Sigmoid colon (tissue), 7 donors: ENCODE measurements around the gene ZNF329. TPM values are rescaled to one million over a fixed set of nuclear protein-coding genes. Genes with fewer than 3 reads are reported as not detected.

Experiments
- DNase-seq: peaks from one replicate; pipeline ENCODE4 v3.0.0-alpha.2; 2019
- H3K27ac ChIP-seq, 4 donors: fragments of 200-600 bp; sonication (generic); one replicate each; pipeline ENCODE4 v1.5.1; 2016 to 2019; ENCODE audit warnings: mild to moderate bottlenecking in 1 of 4
- H3K27me3 ChIP-seq, 3 donors: fragments of 200-600 bp; sonication (generic); one replicate each; pipeline ENCODE4 v1.5.1; 2019; ENCODE audit warnings: mild to moderate bottlenecking in 1 of 3
- H3K36me3 ChIP-seq, 4 donors: fragments of 200-600 bp; sonication (generic); one replicate each; pipeline ENCODE4 v1.5.1; 2016 to 2019
- H3K4me1 ChIP-seq, 4 donors: fragments of 200-600 bp; sonication (generic); one replicate each; pipeline ENCODE4 v1.5.1; 2017 to 2019
- H3K4me3 ChIP-seq, 4 donors: fragments of 200-600 bp; sonication (generic); one replicate each; pipeline ENCODE4 v1.5.1; 2017 to 2019; ENCODE audit warnings: mild to moderate bottlenecking in 2 of 4, moderate library complexity in 1 of 4
- H3K9me3 ChIP-seq, 4 donors: fragments of 200-600 bp in 3 of 4; sonication (generic) in 3 of 4; one replicate each; pipeline versions ENCODE4 v1.5.1 to v1.6.1; 2013 to 2019
- CTCF ChIP-seq, 4 experiments: fragments of 450-650 bp in 3 of 4; fragments of 200-600 bp in 1 of 4; IDR thresholded peaks; one replicate each; pipeline ENCODE4 v1.5.1; 2016 to 2019; ENCODE audit warnings: antibody characterized with exemption in 4 of 4, mild to moderate bottlenecking in 3 of 4, moderate library complexity in 2 of 4
- EP300 ChIP-seq, 4 donors: sonication (generic); formaldehyde crosslinking; IDR thresholded peaks; one replicate each; pipeline ENCODE4 v1.6.1; 2017; ENCODE audit warnings: antibody characterized with exemption in 4 of 4
- POLR2A ChIP-seq, 2 donors: fragments of 450-650 bp; IDR thresholded peaks; one replicate each; pipeline ENCODE4 v1.6.1; 2016; ENCODE audit warnings: antibody characterized with exemption in 2 of 2, mild to moderate bottlenecking in 2 of 2, moderate library complexity in 2 of 2
- POLR2AphosphoS5 ChIP-seq, 4 donors: sonication (generic); formaldehyde crosslinking; IDR thresholded peaks; one replicate each; pipeline ENCODE4 v1.6.1; 2017; ENCODE audit warnings: antibody characterized with exemption in 4 of 4
- WGBS, 2 donors: extraction: QIAGEN DNeasy Blood & Tissue Kit; methylation state at CpG; one replicate each; pipeline ENCODE4 v1.1.7; 2013; 5-methylcytosine and 5-hydroxymethylcytosine counted together
- intact Hi-C: fragments of 100-400 bp; cut with DNase I; formaldehyde crosslinking; loops from one replicate; pipeline ENCODE4 v1.15.1; 2023
- polyA plus RNA-seq, 3 donors: library from polyadenylated mRNA; stranded (reverse); fragments of 200-250 nt; gene quantifications; one replicate each; pipeline ENCODE4 v1.2.3, GENCODE V29; 2013
- total RNA-seq, 4 donors: library from RNA; depleted of rRNA; stranded (reverse); fragments of >200 nt; gene quantifications; one replicate each; pipeline ENCODE4 v1.1.0, GENCODE V29; 2016
- donor health status: healthy with polysubstance abuse.
- donor health status: Bipolar disorder and iron deficiency.
- donor health status: healthy.

ZNF329 gene
- total and polyA plus RNA-seq, 7 donors: 1.6 to 10.2 (median 8.2) TPM

GRCh38 chr19:58182577-58182988, 32.0 kb upstream of the ZNF329 start:
- Histone ChIP-seq H3K27ac (peak overlapping the region; percentile 91 to 97 (median 94)), H3K9me3 (peaks cover 37 to 84% (median 62%) of the 10 kb centered on the region in 4 donors), H3K4me3 (peak overlapping the region; percentile 62 to 77 (median 68)), H3K4me1 (peaks cover 0 to 9% (median 0%) of the 10 kb centered on the region in 4 donors), H3K27me3 (no peaks in the 10 kb centered on the region), H3K36me3 (peaks cover 21 to 71% (median 28%) of the 10 kb centered on the region in 4 donors)
- WGBS, 2 donors: 4 to 7% methylated on average over 17 of the region's 17 CpGs
- intact Hi-C loops: loop anchor here (5.0 kb wide), 3 partner anchors 95 to 145 kb away; partner anchors contain the start of genes ZNF8 and ZSCAN22
- no peak for DNase-seq
- TF ChIP-seq EP300 (IDR thresholded peaks at IDR 0.05) (no peak), CTCF (IDR thresholded peaks at IDR 0.05) (no peak), POLR2AphosphoS5 (IDR thresholded peaks at IDR 0.05) (no peak), POLR2A (IDR thresholded peaks at IDR 0.05) (no peak)

GRCh38 chr19:58181902-58182576, 31.4 kb upstream of the ZNF329 start:
- Histone ChIP-seq H3K4me1 (peaks cover 0 to 9% (median 0%) of the 10 kb centered on the region in 4 donors), H3K27me3 (no peaks in the 10 kb centered on the region), H3K4me3 (peak overlapping the region; percentile 62 to 77 (median 68)), H3K9me3 (peaks cover 35 to 83% (median 60%) of the 10 kb centered on the region in 4 donors), H3K36me3 (peaks cover 16 to 68% (median 23%) of the 10 kb centered on the region in 4 donors), H3K27ac (peak overlapping the region; percentile 91 to 97 (median 94))
- DNase-seq: no peak
- intact Hi-C loops: loop anchor here (5.0 kb wide), 3 partner anchors 95 to 145 kb away; partner anchors contain the start of genes ZNF8 and ZSCAN22
- 47 to 53% methylated on average over 4 of the region's 4 CpGs for WGBS, 2 donors
- TF ChIP-seq POLR2AphosphoS5 (IDR thresholded peaks at IDR 0.05): no peak
- TF ChIP-seq CTCF (IDR thresholded peaks at IDR 0.05): peak in 2 of 4 experiments; percentile 28 to 35

- Histone ChIP-seq H3K36me3 (no peaks in the 10 kb centered on the region), H3K4me3 (no peak overlapping the region), H3K27me3 (no peaks in the 10 kb centered on the region), H3K27ac (no peak overlapping the region), H3K9me3 (peaks cover 18 to 82% (median 70%) of the 10 kb centered on the region in 4 donors), H3K4me1 (no peaks in the 10 kb centered on the region)
- intact Hi-C loops: no loop called here
- WGBS, 2 donors: 32 to 69% methylated on average over 1 of the region's 1 CpG
- no peak for DNase-seq
- no peak for TF ChIP-seq EP300 (IDR thresholded peaks at IDR 0.05)
- no peak for TF ChIP-seq POLR2A (IDR thresholded peaks at IDR 0.05)
Measured at GRCh38 chr19:58170860-58171259, 20.3 kb upstream of the ZNF329 start.

- no peak for DNase-seq
- Histone ChIP-seq H3K4me3 (no peak overlapping the region), H3K27ac (no peak overlapping the region), H3K36me3 (no peaks in the 10 kb centered on the region), H3K9me3 (peaks cover 22 to 76% (median 71%) of the 10 kb centered on the region in 4 donors), H3K27me3 (no peaks in the 10 kb centered on the region), H3K4me1 (no peaks in the 10 kb centered on the region)
- 63 to 69% methylated on average over 4 of the region's 4 CpGs for WGBS, 2 donors
- no peak for TF ChIP-seq POLR2A (IDR thresholded peaks at IDR 0.05)
- no peak for TF ChIP-seq EP300 (IDR thresholded peaks at IDR 0.05)
- no peak for TF ChIP-seq CTCF (IDR thresholded peaks at IDR 0.05)
- TF ChIP-seq POLR2AphosphoS5 (IDR thresholded peaks at IDR 0.05): no peak
- intact Hi-C loops: no loop called here
Measured at GRCh38 chr19:58166708-58167280, 16.2 kb upstream of the ZNF329 start.

GRCh38 chr19:58166268-58166667, 15.7 kb upstream of the ZNF329 start:
- Histone ChIP-seq H3K27ac (no peak overlapping the region), H3K4me3 (no peak overlapping the region), H3K36me3 (no peaks in the 10 kb centered on the region), H3K4me1 (no peaks in the 10 kb centered on the region), H3K27me3 (no peaks in the 10 kb centered on the region), H3K9me3 (peaks cover 27 to 76% (median 73%) of the 10 kb centered on the region in 4 donors)
- DNase-seq: no peak
- no peak for TF ChIP-seq CTCF (IDR thresholded peaks at IDR 0.05)
- no peak for TF ChIP-seq POLR2A (IDR thresholded peaks at IDR 0.05)
- no peak for TF ChIP-seq EP300 (IDR thresholded peaks at IDR 0.05)
- no peak for TF ChIP-seq POLR2AphosphoS5 (IDR thresholded peaks at IDR 0.05)
- intact Hi-C loops: no loop called here
- WGBS, 2 donors: 89 to 94% methylated on average over 1 of the region's 1 CpG
